Right cardiac atrium (tissue), 5 donors: Measurements from ENCODE around the gene SPEG. TPM values are rescaled to one million over a fixed set of nuclear protein-coding genes. Genes with fewer than 3 reads are reported as not detected.
A peak's percentile ranks its signal among the peaks of the same experiment; 100 is the strongest.

Experiments used
- ATAC-seq, 2 donors: fragments of 200-7000 bp; cut with Tn5 transposase; one replicate each; pipeline versions ENCODE4 v1.8.0 to v1.9.1; 2020; ENCODE audit warnings: moderate library complexity in 2 of 2, mild to moderate bottlenecking in 1 of 2
- DNase-seq, 3 donors: peaks; one replicate each; pipeline ENCODE4 v3.0.0-alpha.2; 2020
- H3K27ac ChIP-seq: one replicate; pipeline ENCODE4 v1.5.1; 2013; ENCODE audit warnings: mild to moderate bottlenecking, low read length, control low read depth, moderate library complexity
- H3K27me3 ChIP-seq: one replicate; pipeline ENCODE4 v1.6.1; 2013; ENCODE audit not compliant: control insufficient read depth, insufficient read depth
- H3K4me1 ChIP-seq: one replicate; pipeline ENCODE4 v1.6.1; 2013; ENCODE audit warnings: low read length; ENCODE audit not compliant: control insufficient read depth, insufficient read depth
- H3K4me3 ChIP-seq: one replicate; pipeline ENCODE4 v1.5.1; 2013; ENCODE audit warnings: low read length, control low read depth
- H3K9me3 ChIP-seq: one replicate; pipeline ENCODE4 v1.6.1; 2013; ENCODE audit warnings: low read length; ENCODE audit not compliant: control insufficient read depth
- WGBS: extraction: QIAGEN DNeasy Blood & Tissue Kit; methylation state at CpG from one replicate; pipeline ENCODE4 v1.1.7; 2013; 5-methylcytosine and 5-hydroxymethylcytosine counted together
- intact Hi-C, 4 donors: fragments of 100-400 bp; cut with DNase I; formaldehyde crosslinking; loops; one replicate each; pipeline versions ENCODE4 v1.11.0 to v1.14.0; 2022 to 2023
- polyA plus RNA-seq: library from polyadenylated mRNA; stranded (reverse); fragments of 200-250 nt; gene quantifications from one replicate; pipeline ENCODE4 v1.2.3, GENCODE V29; 2013
- total RNA-seq, 4 donors: library from RNA; stranded (reverse); fragmentation: NEBNext Ultra II Directional; extraction: Animal tissue kit (Norgen Biotek cat#: 25700); gene quantifications; one replicate each; pipeline ENCODE4 v1.2.1, GENCODE V29; 2021
- donor health status: healthy with polysubstance abuse.
- donor health status: DM: no; HTN: yes; CAD: no.
- donor health status: DM: no; HTN: no; CAD: no.
- donor health status: DM: no; HTN: yes; CAD: no; lungs with severe emphysema.
- donor health status: DM: yes; HTN: yes; CAD: no.

The SPEG gene
- total and polyA plus RNA-seq, 5 donors, result 85.5 to 176 (median 157) TPM

GRCh38 chr2:219446101-219446504, 11.5 kb downstream of the SPEG start:
- WGBS, result 21% methylated on average over 6 of the region's 6 CpGs
- intact Hi-C loops, result no loop called here
- peak in 1 of 3 donors; percentile 72 for DNase-seq

GRCh38 chr2:219446689-219447088, 12.0 kb downstream of the SPEG start:
- Histone ChIP-seq H3K4me1 (peaks cover 3% of the 10 kb centered on the region), H3K4me3 (no peak overlapping the region), H3K9me3 (no peaks in the 10 kb centered on the region), H3K27me3 (no peaks in the 10 kb centered on the region), H3K27ac (peak overlapping the region; percentile 37)
- intact Hi-C loops, result no loop called here
- no peak for DNase-seq
- ATAC-seq, result no peak
- 84% methylated on average over 1 of the region's 1 CpG for WGBS

More at GRCh38 chr2:219446101-219446504, 11.5 kb downstream of the SPEG start:
- ATAC-seq, result peak; percentile 56 to 64
- Histone ChIP-seq H3K4me1 (peaks cover 3% of the 10 kb centered on the region), H3K4me3 (no peak overlapping the region), H3K27ac (peak overlapping the region; percentile 37), H3K9me3 (no peaks in the 10 kb centered on the region), H3K27me3 (no peaks in the 10 kb centered on the region)

- ATAC-seq, result no peak
Measured at GRCh38 chr2:219447242-219448098, 12.8 kb downstream of the SPEG start.

GRCh38 chr2:219448099-219448775, 13.6 kb downstream of the SPEG start:
- DNase-seq, result no peak
- Histone ChIP-seq H3K4me1 (peaks cover 7% of the 10 kb centered on the region), H3K27ac (no peak overlapping the region)

More at GRCh38 chr2:219447242-219448098, 12.8 kb downstream of the SPEG start:
- WGBS, result 63% methylated on average over 23 of the region's 23 CpGs
- Histone ChIP-seq H3K4me3 (no peak overlapping the region), H3K27me3 (no peaks in the 10 kb centered on the region), H3K4me1 (peaks cover 6% of the 10 kb centered on the region), H3K9me3 (no peaks in the 10 kb centered on the region), H3K27ac (peak overlapping the region; percentile 30)
- no peak for DNase-seq
- intact Hi-C loops, result no loop called here

GRCh38 chr2:219448776-219449341, 14.2 kb downstream of the SPEG start:
- H3K9me3 ChIP-seq, result no peaks in the 10 kb centered on the region
- peaks cover 13% of the 10 kb centered on the region for H3K4me1 ChIP-seq
- WGBS, result 41% methylated on average over 51 of the region's 51 CpGs
- DNase-seq (no peak), ATAC-seq (no peak)
- no peak overlapping the region for H3K4me3 ChIP-seq
- H3K27ac ChIP-seq, result no peak overlapping the region
- intact Hi-C loops, result no loop called here
- H3K27me3 ChIP-seq, result no peaks in the 10 kb centered on the region

More at GRCh38 chr2:219448099-219448775, 13.6 kb downstream of the SPEG start:
- H3K9me3 ChIP-seq, result no peaks in the 10 kb centered on the region
- intact Hi-C loops, result no loop called here
- ATAC-seq, result no peak
- WGBS, result 56% methylated on average over 88 of the region's 88 CpGs
- no peaks in the 10 kb centered on the region for H3K27me3 ChIP-seq
- no peak overlapping the region for H3K4me3 ChIP-seq

GRCh38 chr2:219449609-219450008, 15.0 kb downstream of the SPEG start:
- H3K27me3 ChIP-seq, result no peaks in the 10 kb centered on the region
- H3K4me3 ChIP-seq, result no peak overlapping the region
- ATAC-seq (no peak), DNase-seq (peak in 1 of 3 donors; percentile 15)
- 86% methylated on average over 5 of the region's 5 CpGs for WGBS
- intact Hi-C loops, result loop anchor here in 1 of 4 donors (10.0 kb wide), 1 partner anchor 45 kb away; no protein-coding TSS in a partner anchor
- peaks cover 14% of the 10 kb centered on the region for H3K4me1 ChIP-seq
- H3K9me3 ChIP-seq, result no peaks in the 10 kb centered on the region
- H3K27ac ChIP-seq, result no peak overlapping the region

GRCh38 chr2:219451661-219452360, 17.2 kb downstream of the SPEG start:
- no peaks in the 10 kb centered on the region for H3K27me3 ChIP-seq
- no peaks in the 10 kb centered on the region for H3K9me3 ChIP-seq
- no peak overlapping the region for H3K4me3 ChIP-seq
- intact Hi-C loops, result loop anchor here in 1 of 4 donors (10.0 kb wide), 1 partner anchor 47 kb away; no protein-coding TSS in a partner anchor
- H3K27ac ChIP-seq, result peak overlapping the region; percentile 78
- 60% methylated on average over 18 of the region's 18 CpGs for WGBS
- ATAC-seq, result peak; percentile 49 to 64
- DNase-seq, result peak; percentile 79 to 89 (median 88)
- H3K4me1 ChIP-seq, result peaks cover 14% of the 10 kb centered on the region

- intact Hi-C loops, result loop anchor here in 1 of 4 donors (10.0 kb wide), 1 partner anchor 48 kb away; no protein-coding TSS in a partner anchor
- no peak overlapping the region for H3K4me3 ChIP-seq
- no peaks in the 10 kb centered on the region for H3K27me3 ChIP-seq
- DNase-seq, result peak; percentile 79 to 84 (median 83)
- peak; percentile 56 to 77 for ATAC-seq
- 51% methylated on average over 23 of the region's 23 CpGs for WGBS
- H3K4me1 ChIP-seq, result peaks cover 13% of the 10 kb centered on the region
- H3K27ac ChIP-seq, result peak overlapping the region; percentile 78
- no peaks in the 10 kb centered on the region for H3K9me3 ChIP-seq
Measured at GRCh38 chr2:219452361-219453317, 18.0 kb downstream of the SPEG start.

GRCh38 chr2:219453671-219454590, 19.3 kb downstream of the SPEG start:
- Histone ChIP-seq H3K9me3 (no peaks in the 10 kb centered on the region), H3K27me3 (no peaks in the 10 kb centered on the region), H3K27ac (peak overlapping the region; percentile 78), H3K4me3 (no peak overlapping the region), H3K4me1 (peaks cover 13% of the 10 kb centered on the region)
- DNase-seq, result peak; percentile 84 to 92 (median 88)
- 69% methylated on average over 10 of the region's 10 CpGs for WGBS
- ATAC-seq, result peak; percentile 39 to 64
- intact Hi-C loops, result loop anchor here in 1 of 4 donors (10.0 kb wide), 1 partner anchor 49 kb away; no protein-coding TSS in a partner anchor
